NCI-H526 treated with DMSO at 0.1 percent for 48 hours (cell line): ENCODE data around the gene CEND1.
A peak's percentile ranks its signal among the peaks of the same experiment; 100 is the strongest.

Experiments
- DNase-seq: peaks from one replicate; lab custom pipeline; 2025; lab: John Stamatoyannopoulos, UW

Gene CEND1

GRCh38 chr11:777288-778255 lies 12.3 kb downstream of the CEND1 start, which contains the start of gene GATD1:
Gene GATD1, minus strand, starts transcription at chr11:777487. Its CDS starts 25 bp downstream, at chr11:777462.
- DNase-seq = peak; percentile 83

- DNase-seq = no peak
Observed at GRCh38 chr11:776561-777287, 13.2 kb downstream of the CEND1 start.

- no peak for DNase-seq
Observed at GRCh38 chr11:776263-776560, 13.7 kb downstream of the CEND1 start.

- no peak for DNase-seq
Observed at GRCh38 chr11:774873-775592, 14.9 kb downstream of the CEND1 start.

- no peak for DNase-seq
Observed at GRCh38 chr11:773830-774229, 16.1 kb downstream of the CEND1 start.

- no peak for DNase-seq
Observed at GRCh38 chr11:773425-773824, 16.5 kb downstream of the CEND1 start.

- no peak for DNase-seq
Observed at GRCh38 chr11:772429-773390, 17.2 kb downstream of the CEND1 start.

GRCh38 chr11:771617-772204 lies 18.2 kb downstream of the CEND1 start:
- DNase-seq = no peak

- no peak for DNase-seq
Observed at GRCh38 chr11:770642-771616, 19.0 kb downstream of the CEND1 start.

- no peak for DNase-seq
Observed at GRCh38 chr11:769887-770641, 19.8 kb downstream of the CEND1 start.

GRCh38 chr11:767238-767637 lies 22.7 kb downstream of the CEND1 start:
- DNase-seq = no peak

- DNase-seq = no peak
Observed at GRCh38 chr11:766936-767210, 23.0 kb downstream of the CEND1 start.

GRCh38 chr11:766106-766935 lies 23.6 kb downstream of the CEND1 start:
- DNase-seq = no peak

GRCh38 chr11:765802-766091 lies 24.1 kb downstream of the CEND1 start:
- no peak for DNase-seq

GRCh38 chr11:765025-765801 lies 24.7 kb downstream of the CEND1 start:
- no peak for DNase-seq

- no peak for DNase-seq
Observed at GRCh38 chr11:764322-765024, 25.4 kb downstream of the CEND1 start.
